K562 (cell line): ENCODE measurements around the gene DGAT2. TPM values are rescaled to one million over a fixed set of nuclear protein-coding genes. Genes with fewer than 3 reads are reported as not detected.

Experiments
- ATAC-seq: fragments of 200-7000 bp; cut with Tn5 transposase; 3 replicates; pipeline ENCODE4 v1.9.1; 2020; ENCODE audit warnings: moderate library complexity
- BruUV-seq: library from RNA; stranded (reverse); fragments of 400-500 nt; replicated peaks from 2 replicates; lab custom pipeline; 2021; lab: Mats Ljungman, UMichigan
- CTCF ChIA-PET: fragments of 300-600 bp; formaldehyde crosslinking; extraction: SDS; loops from one replicate; lab custom pipeline; 2021; ENCODE audit warnings: low intra/inter-chr PET ratio; lab: Yijun Ruan, JAX
- POLR2A ChIA-PET: fragments of 300-600, 350-650 bp; sonication (Branson Sonifier 250); formaldehyde crosslinking; extraction: SDS; loops from one replicate; lab custom pipeline; 2021; ENCODE audit warnings: antibody characterized with exemption, inconsistent platforms; lab: Yijun Ruan, JAX
- DNase-seq, 4 experiments: peaks; one replicate each; pipeline versions ENCODE4 v3.0.0 to v3.0.0-alpha.2; 2011 to 2018; ENCODE audit warnings: low spot score in 3 of 4, mixed read lengths in 3 of 4; ENCODE audit errors: extremely low read depth in 1 of 4
- FAIRE-seq: peaks from 2 replicates; lab custom pipeline; 2011; peaks lifted over from hg19 to GRCh38; lab: Jason Lieb, UNC
- H2AFZ ChIP-seq: 2 replicates; pipeline ENCODE4 v1.6.0; 2011; ENCODE audit warnings: low read depth, low read length, control low read depth, inconsistent platforms
- H3K27ac ChIP-seq: fragments of 200-600 bp; 3 replicates; pipeline ENCODE4 v1.8.0; 2011; ENCODE audit warnings: low read depth, mild to moderate bottlenecking, control low read depth, inconsistent platforms, low read length, moderate library complexity, mixed read lengths; ENCODE audit errors: extremely low read depth
- H3K27me3 ChIP-seq, 2 experiments: fragments of 300-600 bp in 1 of 2; 2 replicates in 1 of 2; 3 replicates in 1 of 2; pipeline versions ENCODE4 v1.6.0 to v1.8.0; 2011; ENCODE audit warnings: inconsistent platforms in 2 of 2, low read length in 2 of 2, mild to moderate bottlenecking in 1 of 2, mixed read lengths in 1 of 2, moderate library complexity in 1 of 2; ENCODE audit not compliant: control insufficient read depth in 2 of 2, insufficient read depth in 2 of 2
- H3K36me3 ChIP-seq: fragments of 300-600 bp; 3 replicates; pipeline ENCODE4 v1.8.0; 2011; ENCODE audit warnings: mild to moderate bottlenecking, low read length, inconsistent platforms; ENCODE audit not compliant: control insufficient read depth, insufficient read depth
- H3K4me1 ChIP-seq, 2 experiments: fragments of 200-600 bp in 1 of 2; replicated peaks in 1 of 2; 2 replicates in 1 of 2; 3 replicates in 1 of 2; pipeline versions ENCODE4 v1.5.1 to v1.8.0; 2011; ENCODE audit warnings: inconsistent platforms in 2 of 2, low read length in 2 of 2, mild to moderate bottlenecking in 1 of 2, mixed read lengths in 1 of 2, moderate library complexity in 1 of 2; ENCODE audit not compliant: control insufficient read depth in 2 of 2, insufficient read depth in 2 of 2
- H3K4me2 ChIP-seq: 2 replicates; pipeline ENCODE4 v1.6.1; 2011; ENCODE audit warnings: low read length, control low read depth, inconsistent platforms, mixed read lengths; ENCODE audit not compliant: insufficient read depth
- H3K4me3 ChIP-seq: fragments of 200-600 bp; sonication (generic), shearing (Covaris generic); 2 replicates; pipeline ENCODE4 v1.5.1; 2016; ENCODE audit warnings: control low read depth, inconsistent platforms
- H3K79me2 ChIP-seq: fragments of 200-600 bp; 3 replicates; pipeline ENCODE4 v1.8.0; 2011; ENCODE audit warnings: low read length, inconsistent platforms; ENCODE audit not compliant: control insufficient read depth, insufficient read depth
- H3K9ac ChIP-seq, 2 experiments: 2 replicates each; pipeline versions ENCODE4 v1.6.0 to v1.6.1; 2011; ENCODE audit warnings: low read depth in 2 of 2, low read length in 2 of 2, control low read depth in 1 of 2, inconsistent platforms in 1 of 2, mild to moderate bottlenecking in 1 of 2, mixed read lengths in 1 of 2; ENCODE audit not compliant: insufficient read depth in 1 of 2
- H3K9me1 ChIP-seq: one replicate; pipeline ENCODE4 v1.6.0; 2011; ENCODE audit warnings: inconsistent platforms, mild to moderate bottlenecking, low read length, moderate library complexity; ENCODE audit not compliant: control insufficient read depth, insufficient read depth
- H3K9me3 ChIP-seq: replicated peaks from 2 replicates; pipeline ENCODE4 v1.5.1; 2011; ENCODE audit warnings: low read depth, low read length, inconsistent platforms; ENCODE audit not compliant: control insufficient read depth, insufficient read depth
- H4K20me1 ChIP-seq: replicated peaks from 2 replicates; pipeline ENCODE4 v1.6.1; 2011; ENCODE audit warnings: low read length, inconsistent platforms, mixed read lengths; ENCODE audit not compliant: control insufficient read depth, insufficient read depth
- CBFB ChIP-seq: sonication (generic); formaldehyde crosslinking; IDR thresholded peaks from 2 replicates; pipeline ENCODE4 v1.4.0; 2020; ENCODE audit warnings: mild to moderate bottlenecking, missing genetic modification reagents
- CBX8 ChIP-seq: fragments of 200-600 bp; sonication (generic); IDR thresholded peaks from 2 replicates; pipeline ENCODE4 v1.6.1; 2012; ENCODE audit warnings: borderline replicate concordance, mixed run types, low read depth, mild to moderate bottlenecking, moderate library complexity, mixed read lengths, low read length, control low read depth, inconsistent platforms; ENCODE audit not compliant: poor library complexity, severe bottlenecking; ENCODE audit errors: extremely low read depth
- CXXC5 ChIP-seq: fragments of 250-450 bp; sonication (Bioruptor Pico); IDR thresholded peaks from 2 replicates; pipeline ENCODE4 v1.8.0; 2022; ENCODE audit warnings: inconsistent platforms, mild to moderate bottlenecking, moderate library complexity
- ETS2 ChIP-seq: IDR thresholded peaks from 2 replicates; pipeline ENCODE4 v1.6.1; 2016; ENCODE audit warnings: borderline replicate concordance, missing genetic modification characterization, mild to moderate bottlenecking, moderate library complexity, missing compliant biosample characterization; ENCODE audit not compliant: poor library complexity, severe bottlenecking
- FOXA1 ChIP-seq: fragments of 450-650 bp; IDR thresholded peaks from 2 replicates; pipeline ENCODE4 v1.6.1; 2016; ENCODE audit warnings: mild to moderate bottlenecking, borderline replicate concordance
- KDM1A ChIP-seq, 2 experiments: fragments of 450-650 bp; IDR thresholded peaks; 2 replicates each; pipeline ENCODE4 v1.6.1; 2016; ENCODE audit warnings: mild to moderate bottlenecking in 2 of 2
- LEF1 ChIP-seq: fragments of 450-650 bp; IDR thresholded peaks from 2 replicates; pipeline ENCODE4 v1.6.1; 2016; ENCODE audit warnings: mild to moderate bottlenecking
- MCM3 ChIP-seq: fragments of 450-650 bp; IDR thresholded peaks from 2 replicates; pipeline ENCODE4 v1.6.1; 2016
- MYC ChIP-seq, 2 experiments: fragments of 250-450 bp in 1 of 2; sonication (Bioruptor Pico) in 1 of 2; IDR thresholded peaks; 2 replicates each; pipeline versions ENCODE4 v1.5.1 to v1.6.1; 2012 to 2021; ENCODE audit warnings: low read depth in 2 of 2, borderline replicate concordance in 1 of 2, improper control_type of control experiment in 1 of 2, low read length in 1 of 2, mild to moderate bottlenecking in 1 of 2, moderate library complexity in 1 of 2
- NBN ChIP-seq: fragments of 450-650 bp; IDR thresholded peaks from 2 replicates; pipeline ENCODE4 v1.6.1; 2016; ENCODE audit warnings: low read depth, mild to moderate bottlenecking
- NR2F6 ChIP-seq: fragments of 450-650 bp; formaldehyde crosslinking; IDR thresholded peaks from 2 replicates; pipeline ENCODE4 v1.4.0; 2020; ENCODE audit warnings: mild to moderate bottlenecking
- SMAD2 ChIP-seq: fragments of 150-350 bp; IDR thresholded peaks from 2 replicates; pipeline ENCODE4 v1.6.1; 2014; ENCODE audit warnings: low read depth, mild to moderate bottlenecking, low read length
- TAF1 ChIP-seq: IDR thresholded peaks from 2 replicates; pipeline ENCODE4 v1.6.1; 2011; ENCODE audit warnings: mild to moderate bottlenecking, low read length, moderate library complexity; ENCODE audit not compliant: insufficient read depth, control insufficient read depth, severe bottlenecking; ENCODE audit errors: extremely low read depth
- WHSC1 ChIP-seq: IDR thresholded peaks from one replicate; pipeline ENCODE4 v1.6.1; 2012; ENCODE audit warnings: low read length, control low read depth, inconsistent platforms
- ZFX ChIP-seq: sonication (generic); formaldehyde crosslinking; IDR thresholded peaks from 2 replicates; pipeline ENCODE4 v1.8.0; 2022; ENCODE audit warnings: mild to moderate bottlenecking, missing genetic modification reagents, moderate library complexity
- ZNF217 ChIP-seq: sonication (generic); formaldehyde crosslinking; IDR thresholded peaks from 2 replicates; pipeline ENCODE4 v1.8.0; 2022; ENCODE audit warnings: mild to moderate bottlenecking, missing genetic modification reagents
- WGBS: fragments of 100-300 bp; shearing (Covaris generic); methylation state at CpG from one replicate; pipeline ENCODE4 v1.1.6; 2016; ENCODE audit warnings: low coverage, mixed read lengths; ENCODE audit not compliant: insufficient coverage; ENCODE audit errors: missing lambda C conversion rate; 5-methylcytosine and 5-hydroxymethylcytosine counted together
- in situ Hi-C: fragments of 300-500 bp; cut with MboI; formaldehyde crosslinking; loops from 4 replicates; pipeline ENCODE4 v1.15.0; 2018; ENCODE audit warnings: inconsistent platforms, mixed read lengths
- intact Hi-C: fragments of 100-400 bp; cut with micrococcal nuclease; formaldehyde crosslinking; loops from 2 replicates; pipeline ENCODE4 v1.14.2; 2022
- polyA plus RNA-seq, 8 experiments: library from polyadenylated mRNA; depleted of rRNA in 4 of 8; stranded (reverse) in 5 of 8; unstranded in 3 of 8; fragments of >200 nt; fragmentation: Nextera tagmentation in 2 of 8; fragmentation: Illumina TruSeq in 1 of 8; extraction: Ambion mirVana in 2 of 8; extraction: Trizol in 1 of 8; gene quantifications; 2 replicates each; pipeline versions ENCODE4 v1.2.1 to v1.2.3, GENCODE V29; 2011 to 2014; ENCODE audit warnings: inconsistent platforms in 1 of 8, missing spikeins in 1 of 8
- total RNA-seq, 7 experiments: library from RNA; depleted of rRNA in 6 of 7; stranded (reverse); fragments of >200 nt in 6 of 7; fragmentation: Illumina TruSeq in 2 of 7; extraction: Trizol in 2 of 7; gene quantifications; 2 replicates each; pipeline versions ENCODE4 v1.2.1 to v1.2.3, GENCODE V29; 2011 to 2021; ENCODE audit warnings: low replicate concordance in 1 of 7
- TF ChIP-seq, protein P1 (sequence below): IDR thresholded peaks from 2 replicates; pipeline ENCODE4 v1.6.1; 2016; ENCODE audit warnings: missing genetic modification characterization, missing compliant biosample characterization
- TF ChIP-seq, protein P2 (sequence below): sonication (generic); formaldehyde crosslinking; IDR thresholded peaks from 2 replicates; pipeline ENCODE4 v1.8.1; 2023; ENCODE audit warnings: mild to moderate bottlenecking, missing genetic modification reagents, moderate library complexity

Gene DGAT2
- total and polyA plus RNA-seq, 9 of the 15 experiments (the other 6 are each of a cell fraction or from before 2014, with no cell fraction given) = 0.68 to 2.8 (median 1.8) TPM

DNA sequence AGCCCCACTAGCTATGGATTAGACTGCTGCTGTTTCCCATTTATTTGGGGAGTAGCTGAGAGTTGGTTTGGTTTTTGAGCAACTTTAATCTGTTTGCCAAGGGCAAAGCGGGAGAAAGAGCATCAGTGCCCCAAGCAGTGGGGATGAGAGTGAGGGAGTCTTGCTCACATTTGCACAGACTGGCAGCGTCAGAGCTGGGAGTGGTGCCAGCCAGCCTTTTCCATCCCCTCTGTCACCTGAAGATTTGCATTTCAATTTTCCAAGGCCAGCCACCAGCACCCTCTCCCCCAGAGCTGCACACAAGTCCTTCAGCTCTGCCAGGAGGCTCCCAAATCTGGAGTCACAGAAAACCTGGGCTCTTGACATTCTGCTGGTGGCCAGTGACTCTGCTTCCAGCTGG lies 25.4 kb downstream of the DGAT2 start (continued):
- TF ChIP-seq SMAD2 = no peak
- no peak for TF ChIP-seq NBN
- TF ChIP-seq ZNF217 (CRISPR knock-in tag) = no peak

DNA sequence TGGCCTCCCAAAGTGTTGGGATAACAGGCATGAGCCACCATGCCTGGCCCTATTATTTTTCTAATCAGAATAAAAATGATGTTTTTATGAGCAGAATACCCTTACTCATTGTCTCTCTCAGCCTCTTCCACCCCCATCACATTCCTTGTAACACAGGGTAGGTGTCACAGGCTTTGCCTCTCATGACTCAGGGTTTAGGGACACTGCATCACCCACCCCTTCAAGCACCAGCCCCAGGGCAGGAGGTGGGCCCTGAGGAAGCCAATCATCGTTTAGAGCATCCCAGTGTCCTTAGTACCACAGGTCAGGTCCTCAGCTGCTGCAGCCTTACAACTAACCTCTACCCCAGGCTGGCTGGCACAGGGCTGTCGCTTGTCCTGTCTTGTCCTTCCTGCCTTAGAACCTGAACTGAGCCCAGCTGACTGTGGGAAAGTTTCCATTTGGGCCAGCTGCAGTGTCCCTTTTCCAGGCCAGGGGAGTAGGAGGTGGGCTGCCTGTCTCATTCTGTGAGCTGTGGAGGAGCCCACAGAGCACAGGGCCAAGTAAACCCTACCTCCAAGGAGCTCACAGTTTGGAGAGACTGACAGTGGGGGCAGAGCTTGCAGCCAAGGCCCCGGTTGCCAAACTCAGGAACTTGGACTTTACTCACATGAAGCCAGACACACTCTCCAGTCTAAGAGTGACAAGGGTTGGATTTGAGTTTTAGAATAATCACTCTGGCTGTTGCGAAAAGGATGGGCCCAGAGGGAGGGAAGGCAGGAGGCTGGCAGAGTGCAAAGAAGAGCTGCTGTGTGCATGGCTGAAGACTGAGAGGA lies 26.9 kb downstream of the DGAT2 start:
- H3K79me2 ChIP-seq = no peaks in the 10 kb centered on the region
- no peak overlapping the region for H3K27ac ChIP-seq
- H3K9me3 ChIP-seq = no peaks in the 10 kb centered on the region
- no peaks in the 10 kb centered on the region; the same call in 1 of the 2 replicates for H4K20me1 ChIP-seq
- 3% methylated on average over 4 of the region's 4 CpGs for WGBS
- H3K36me3 ChIP-seq = no peaks in the 10 kb centered on the region
- peaks cover 0 to 3% of the 10 kb centered on the region in 2 experiments; a peak in 1 of 5 replicates for H3K27me3 ChIP-seq
- FAIRE-seq (no peak), ATAC-seq (no peak), DNase-seq (no peak)
- no peak overlapping the region for H3K4me3 ChIP-seq
- in situ Hi-C loops = no loop called here
- CTCF ChIA-PET = no interaction called here
- no peak overlapping the region for H2AFZ ChIP-seq
- POLR2A ChIA-PET = interaction anchor here (0.5 to 1.6 kb wide), 3 partner anchors 11 to 324 kb away, joined by 3 to 4 read pairs (median 3); no protein-coding TSS in a partner anchor
- H3K4me1 ChIP-seq = no peaks in the 10 kb centered on the region
- BruUV-seq = no TSS peak
- intact Hi-C loops = no loop called here
- H3K4me2 ChIP-seq = no peak overlapping the region
- no peak overlapping the region for H3K9ac ChIP-seq
- H3K9me1 ChIP-seq = no peaks in the 10 kb centered on the region
- TF ChIP-seq LEF1 = no peak
- TF ChIP-seq, protein P1, sequence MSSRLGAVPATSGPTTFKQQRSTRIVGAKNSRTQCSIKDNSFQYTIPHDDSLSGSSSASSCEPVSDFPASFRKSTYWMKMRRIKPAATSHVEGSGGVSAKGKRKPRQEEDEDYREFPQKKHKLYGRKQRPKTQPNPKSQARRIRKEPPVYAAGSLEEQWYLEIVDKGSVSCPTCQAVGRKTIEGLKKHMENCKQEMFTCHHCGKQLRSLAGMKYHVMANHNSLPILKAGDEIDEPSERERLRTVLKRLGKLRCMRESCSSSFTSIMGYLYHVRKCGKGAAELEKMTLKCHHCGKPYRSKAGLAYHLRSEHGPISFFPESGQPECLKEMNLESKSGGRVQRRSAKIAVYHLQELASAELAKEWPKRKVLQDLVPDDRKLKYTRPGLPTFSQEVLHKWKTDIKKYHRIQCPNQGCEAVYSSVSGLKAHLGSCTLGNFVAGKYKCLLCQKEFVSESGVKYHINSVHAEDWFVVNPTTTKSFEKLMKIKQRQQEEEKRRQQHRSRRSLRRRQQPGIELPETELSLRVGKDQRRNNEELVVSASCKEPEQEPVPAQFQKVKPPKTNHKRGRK (tag) = no peak
- TF ChIP-seq MCM3 = no peak
- no peak for TF ChIP-seq FOXA1
- no peak for TF ChIP-seq KDM1A (IDR thresholded peaks at IDR 0.05)
- TF ChIP-seq ZFX (CRISPR knock-in tag) = no peak
- TF ChIP-seq MYC (IDR thresholded peaks at IDR 0.05; ENCODE audit: low read depth, low read length) = no peak
- no peak for TF ChIP-seq MYC (CRISPR knock-in tag; IDR thresholded peaks at IDR 0.05; ENCODE audit: borderline replicate concordance, low read depth)
- no peak for TF ChIP-seq CXXC5
- TF ChIP-seq NBN = no peak
- no peak for TF ChIP-seq TAF1
- no peak for TF ChIP-seq CBFB (CRISPR knock-in tag)
- no peak for TF ChIP-seq WHSC1
- no peak for TF ChIP-seq ETS2 (tag)
- TF ChIP-seq NR2F6 (CRISPR knock-in tag) = no peak
- TF ChIP-seq, protein P2, sequence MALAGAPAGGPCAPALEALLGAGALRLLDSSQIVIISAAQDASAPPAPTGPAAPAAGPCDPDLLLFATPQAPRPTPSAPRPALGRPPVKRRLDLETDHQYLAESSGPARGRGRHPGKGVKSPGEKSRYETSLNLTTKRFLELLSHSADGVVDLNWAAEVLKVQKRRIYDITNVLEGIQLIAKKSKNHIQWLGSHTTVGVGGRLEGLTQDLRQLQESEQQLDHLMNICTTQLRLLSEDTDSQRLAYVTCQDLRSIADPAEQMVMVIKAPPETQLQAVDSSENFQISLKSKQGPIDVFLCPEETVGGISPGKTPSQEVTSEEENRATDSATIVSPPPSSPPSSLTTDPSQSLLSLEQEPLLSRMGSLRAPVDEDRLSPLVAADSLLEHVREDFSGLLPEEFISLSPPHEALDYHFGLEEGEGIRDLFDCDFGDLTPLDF (CRISPR knock-in tag) = no peak
- no peak for TF ChIP-seq CBX8
